ENCODE measurements around the gene BCL7C.

The BCL7C gene

GRCh38 chr16:30923554-30924075 is 29.7 kb upstream of the BCL7C start, which contains the start of gene FBXL19:
TSS of gene FBXL19 (plus strand) at chr16:30923572. CDS start at chr16:30925755, 2,183 bp downstream.
- Histone ChIP-seq H3K27me3 (replicated peaks; ENCODE audit: insufficient read depth, low read length) (no peaks in the 10 kb centered on the region), H3K9me3 (replicated peaks; ENCODE audit: insufficient read depth, low read length) (no peaks in the 10 kb centered on the region), H3K79me2 (ENCODE audit: low read length) (peaks cover 3% of the 10 kb centered on the region; the same call in 1 of the 2 replicates), H4K20me1 (ENCODE audit: insufficient read depth, low read length) (no peaks in the 10 kb centered on the region), H3K4me2 (ENCODE audit: low read depth, low read length) (peak within 1 kb of the TSS; percentile 97), H3K9me2 (replicated peaks; ENCODE audit: insufficient read depth, low read length) (no peaks in the 10 kb centered on the region), H2AFZ (ENCODE audit: low read length) (peak within 1 kb of the TSS; percentile 69), H3K4me1 (ENCODE audit: low read length) (0 out of 2 replicates have a peak, but pooled peaks cover 6% of the 10 kb centered on the region), H3K9ac (ENCODE audit: low read length) (peak within 1 kb of the TSS; percentile 86), H3K27ac (ENCODE audit: low read length) (peak within 1 kb of the TSS; percentile 80), H3F3A (ENCODE audit: insufficient read depth, low read length) (peaks cover 3% of the 10 kb centered on the region; the same call in 1 of the 2 replicates), H3K4me3 (ENCODE audit: low read length) (peak within 1 kb of the TSS; percentile 92), H3K36me3 (replicated peaks; ENCODE audit: insufficient read depth, low read length) (no peaks in the 10 kb centered on the region)
- TF ChIP-seq EZH2 (optimal IDR thresholded peaks at IDR 0.05; ENCODE audit: low read depth, low read length): no peak
- TF ChIP-seq, protein P1, sequence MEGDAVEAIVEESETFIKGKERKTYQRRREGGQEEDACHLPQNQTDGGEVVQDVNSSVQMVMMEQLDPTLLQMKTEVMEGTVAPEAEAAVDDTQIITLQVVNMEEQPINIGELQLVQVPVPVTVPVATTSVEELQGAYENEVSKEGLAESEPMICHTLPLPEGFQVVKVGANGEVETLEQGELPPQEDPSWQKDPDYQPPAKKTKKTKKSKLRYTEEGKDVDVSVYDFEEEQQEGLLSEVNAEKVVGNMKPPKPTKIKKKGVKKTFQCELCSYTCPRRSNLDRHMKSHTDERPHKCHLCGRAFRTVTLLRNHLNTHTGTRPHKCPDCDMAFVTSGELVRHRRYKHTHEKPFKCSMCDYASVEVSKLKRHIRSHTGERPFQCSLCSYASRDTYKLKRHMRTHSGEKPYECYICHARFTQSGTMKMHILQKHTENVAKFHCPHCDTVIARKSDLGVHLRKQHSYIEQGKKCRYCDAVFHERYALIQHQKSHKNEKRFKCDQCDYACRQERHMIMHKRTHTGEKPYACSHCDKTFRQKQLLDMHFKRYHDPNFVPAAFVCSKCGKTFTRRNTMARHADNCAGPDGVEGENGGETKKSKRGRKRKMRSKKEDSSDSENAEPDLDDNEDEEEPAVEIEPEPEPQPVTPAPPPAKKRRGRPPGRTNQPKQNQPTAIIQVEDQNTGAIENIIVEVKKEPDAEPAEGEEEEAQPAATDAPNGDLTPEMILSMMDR (IDR thresholded peaks at IDR 0.05; ENCODE audit: low read length): no peak
- TF ChIP-seq EZH2phosphoT487 (IDR thresholded peaks at IDR 0.05; ENCODE audit: low read length): no peak
- no peak for DNase-seq

GRCh38 chr16:30922960-30923535 is 29.2 kb upstream of the BCL7C start:
- peak overlapping the region; percentile 86 for H3K9ac ChIP-seq (ENCODE audit: low read length)
- TF ChIP-seq, protein P1 (IDR thresholded peaks at IDR 0.05; ENCODE audit: low read length): no peak
- no peak for TF ChIP-seq EZH2 (optimal IDR thresholded peaks at IDR 0.05; ENCODE audit: low read depth, low read length)
- no peak for TF ChIP-seq EZH2phosphoT487 (IDR thresholded peaks at IDR 0.05; ENCODE audit: low read length)

DNA sequence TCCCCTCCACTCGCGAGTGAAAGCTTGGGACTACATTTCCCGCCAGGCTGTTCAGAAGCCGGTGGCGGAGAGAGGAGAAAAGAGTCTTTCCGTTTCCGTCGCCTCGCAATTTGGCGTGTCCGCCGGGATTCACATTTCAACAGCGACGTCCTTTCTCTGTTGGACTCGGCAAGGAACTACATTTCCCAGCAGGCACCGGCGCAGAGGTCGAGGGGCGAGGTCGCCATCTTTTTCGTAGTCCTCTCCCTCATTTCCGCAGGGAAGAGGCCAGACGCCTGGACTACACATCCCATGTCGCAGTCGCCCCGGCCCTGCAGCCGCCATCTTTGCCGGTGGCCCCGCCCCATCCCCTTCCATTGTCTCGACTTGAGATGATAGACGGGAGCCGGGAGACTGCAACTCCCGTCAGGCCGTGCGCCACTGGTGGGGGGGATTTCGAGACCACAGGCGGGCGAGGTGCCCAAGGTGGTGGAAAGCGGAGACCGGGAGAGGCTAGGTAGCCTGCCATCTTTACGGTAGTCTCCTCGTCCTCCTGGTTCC is 28.6 kb upstream of the BCL7C start:
- H3F3A ChIP-seq (ENCODE audit: insufficient read depth, low read length): peaks cover 3% of the 10 kb centered on the region; the same call in 1 of the 2 replicates
- TF ChIP-seq EZH2phosphoT487 (IDR thresholded peaks at IDR 0.05; ENCODE audit: low read length) (no peak), EZH2 (optimal IDR thresholded peaks at IDR 0.05; ENCODE audit: low read depth, low read length) (no peak)
- TF ChIP-seq, protein P1 (IDR thresholded peaks at IDR 0.05; ENCODE audit: low read length): no peak
- H3K9ac ChIP-seq (ENCODE audit: low read length): peak overlapping the region; percentile 86
- H3K4me3 ChIP-seq (ENCODE audit: low read length): peak overlapping the region; percentile 92
- H3K4me1 ChIP-seq (ENCODE audit: low read length): 0 out of 2 replicates have a peak, but pooled peaks cover 6% of the 10 kb centered on the region
- H3K9me3 ChIP-seq (replicated peaks; ENCODE audit: insufficient read depth, low read length): no peaks in the 10 kb centered on the region
- H3K27ac ChIP-seq (ENCODE audit: low read length): peak overlapping the region; percentile 80
- H4K20me1 ChIP-seq (ENCODE audit: insufficient read depth, low read length): no peaks in the 10 kb centered on the region
- peaks cover 3% of the 10 kb centered on the region; the same call in 1 of the 2 replicates for H3K79me2 ChIP-seq (ENCODE audit: low read length)
- DNase-seq: peak; percentile 99
- H3K27me3 ChIP-seq (replicated peaks; ENCODE audit: insufficient read depth, low read length): no peaks in the 10 kb centered on the region
- H3K36me3 ChIP-seq (replicated peaks; ENCODE audit: insufficient read depth, low read length): no peaks in the 10 kb centered on the region
- H3K4me2 ChIP-seq (ENCODE audit: low read depth, low read length): peak overlapping the region; percentile 97
- H2AFZ ChIP-seq (ENCODE audit: low read length): peak overlapping the region; percentile 71
- H3K9me2 ChIP-seq (replicated peaks; ENCODE audit: insufficient read depth, low read length): no peaks in the 10 kb centered on the region

More at GRCh38 chr16:30922960-30923535, 29.2 kb upstream of the BCL7C start:
- Histone ChIP-seq H3K4me3 (ENCODE audit: low read length) (peak overlapping the region; percentile 92), H4K20me1 (ENCODE audit: insufficient read depth, low read length) (no peaks in the 10 kb centered on the region), H3K36me3 (replicated peaks; ENCODE audit: insufficient read depth, low read length) (no peaks in the 10 kb centered on the region), H3K27me3 (replicated peaks; ENCODE audit: insufficient read depth, low read length) (no peaks in the 10 kb centered on the region), H3F3A (ENCODE audit: insufficient read depth, low read length) (peaks cover 3% of the 10 kb centered on the region; the same call in 1 of the 2 replicates), H3K9me2 (replicated peaks; ENCODE audit: insufficient read depth, low read length) (no peaks in the 10 kb centered on the region), H3K27ac (ENCODE audit: low read length) (peak overlapping the region; percentile 80), H3K79me2 (ENCODE audit: low read length) (peaks cover 3% of the 10 kb centered on the region; the same call in 1 of the 2 replicates), H3K9me3 (replicated peaks; ENCODE audit: insufficient read depth, low read length) (no peaks in the 10 kb centered on the region), H3K4me2 (ENCODE audit: low read depth, low read length) (peak overlapping the region; percentile 30), H3K4me1 (ENCODE audit: low read length) (0 out of 2 replicates have a peak, but pooled peaks cover 6% of the 10 kb centered on the region), H2AFZ (ENCODE audit: low read length) (peak overlapping the region; percentile 69)
- DNase-seq: peak; percentile 99

All from MM.1S (cell line).